Ovary (tissue), 3 donors: ENCODE results near the gene EXOSC7.

ENCODE experiments used
- CTCF ChIP-seq, 3 donors: fragments of 450-650 bp in 2 of 3; fragments of 200-600 bp in 1 of 3; IDR thresholded peaks; one replicate each; pipeline versions ENCODE4 v1.5.1 to v1.8.0; 2016 to 2022; ENCODE audit warnings: antibody characterized with exemption in 3 of 3, mild to moderate bottlenecking in 1 of 3
- POLR2A ChIP-seq: fragments of 450-650 bp; IDR thresholded peaks from one replicate; pipeline ENCODE4 v1.6.1; 2017; ENCODE audit warnings: antibody characterized with exemption, mild to moderate bottlenecking, moderate library complexity
- donor health status: DM: no; HTN: no; CAD: no.

GRCh38 chr3:45017821-45018220 is 41.8 kb downstream of the EXOSC7 start:
- TF ChIP-seq CTCF (IDR thresholded peaks at IDR 0.05): no peak
- no peak for TF ChIP-seq POLR2A
